Neural progenitor cell (in vitro differentiated cells): ENCODE results near the gene LDLRAD4. TPM values are rescaled to one million over a fixed set of nuclear protein-coding genes. Genes with fewer than 3 reads are reported as not detected.

Experiments
- DNase-seq: peaks from one replicate; pipeline ENCODE4 v3.0.0-alpha.2; 2016; ENCODE audit warnings: low spot score
- H2AFZ ChIP-seq: fragments of 200-600 bp; sonication (generic); replicated peaks from 2 replicates; pipeline ENCODE4 v1.6.1; 2016; ENCODE audit warnings: antibody characterized with exemption
- H3F3A ChIP-seq: fragments of 200-600 bp; sonication (generic); 2 replicates; pipeline ENCODE4 v1.6.1; 2016; ENCODE audit warnings: antibody characterized with exemption, low read depth
- H3K27ac ChIP-seq: fragments of 200-600 bp; sonication (generic); 2 replicates; pipeline ENCODE4 v1.5.1; 2016; ENCODE audit warnings: mild to moderate bottlenecking
- H3K27me3 ChIP-seq: fragments of 200-600 bp; sonication (generic); 2 replicates; pipeline ENCODE4 v1.6.1; 2016; ENCODE audit warnings: mild to moderate bottlenecking, moderate library complexity
- H3K36me3 ChIP-seq: fragments of 200-600 bp; sonication (generic); 2 replicates; pipeline ENCODE4 v1.5.1; 2016
- H3K4me1 ChIP-seq: fragments of 200-600 bp; sonication (generic); 2 replicates; pipeline ENCODE4 v1.6.1; 2016; ENCODE audit warnings: mixed run types
- H3K4me2 ChIP-seq: fragments of 200-600 bp; sonication (generic); 2 replicates; pipeline ENCODE4 v1.6.1; 2016
- H3K4me3 ChIP-seq: fragments of 200-600 bp; sonication (generic); 2 replicates; pipeline ENCODE4 v1.5.1; 2016
- H3K79me2 ChIP-seq: fragments of 200-600 bp; sonication (generic); 2 replicates; pipeline ENCODE4 v1.6.1; 2016; ENCODE audit warnings: low read depth
- H3K9ac ChIP-seq: fragments of 200-600 bp; sonication (generic); 2 replicates; pipeline ENCODE4 v1.6.1; 2016
- H3K9me3 ChIP-seq: fragments of 200-600 bp; sonication (generic); 2 replicates; pipeline ENCODE4 v1.5.1; 2016; ENCODE audit warnings: low read depth
- H4K20me1 ChIP-seq: fragments of 200-600 bp; sonication (generic); 2 replicates; pipeline ENCODE4 v1.6.1; 2016; ENCODE audit warnings: low read depth
- H3K27ac Mint-ChIP-seq: 3 replicates; pipeline ENCODE4 v1.8.0; 2021; ENCODE audit warnings: mixed read lengths
- H3K27me3 Mint-ChIP-seq: 2 replicates; pipeline ENCODE4 v1.8.0; 2022; ENCODE audit warnings: low read depth, mild to moderate bottlenecking, inconsistent platforms, moderate library complexity, mixed read lengths; ENCODE audit not compliant: insufficient read depth
- H3K36me3 Mint-ChIP-seq: 3 replicates; pipeline ENCODE4 v1.8.0; 2021; ENCODE audit warnings: mixed read lengths
- H3K4me1 Mint-ChIP-seq: 3 replicates; pipeline ENCODE4 v1.8.0; 2021; ENCODE audit warnings: mixed read lengths
- H3K4me3 Mint-ChIP-seq: 3 replicates; pipeline ENCODE4 v1.8.0; 2021; ENCODE audit warnings: mild to moderate bottlenecking, moderate library complexity, mixed read lengths
- H3K9me3 Mint-ChIP-seq: 3 replicates; pipeline ENCODE4 v1.8.0; 2020; ENCODE audit warnings: mixed read lengths
- EZH2 ChIP-seq: fragments of 200-600 bp; sonication (generic); IDR thresholded peaks from 2 replicates; pipeline ENCODE4 v1.6.1; 2017; ENCODE audit warnings: antibody characterized with exemption, mild to moderate bottlenecking, moderate library complexity
- EZH2phosphoT487 ChIP-seq: fragments of 200-600 bp; sonication (generic); IDR thresholded peaks from 2 replicates; pipeline ENCODE4 v1.6.1; 2017; ENCODE audit warnings: antibody characterized with exemption
- total RNA-seq: library from RNA; depleted of rRNA; stranded (reverse); fragments of >200 nt; gene quantifications from 2 replicates; pipeline ENCODE4 v1.2.3, GENCODE V29; 2015; ENCODE audit warnings: low replicate concordance
- TF ChIP-seq, protein P1 (sequence below): fragments of 200-600 bp; sonication (generic); IDR thresholded peaks from 2 replicates; pipeline ENCODE4 v1.5.1; 2017; ENCODE audit warnings: antibody characterized with exemption, mild to moderate bottlenecking

The LDLRAD4 gene
- total RNA-seq, 1 donor from 2014 or later: 0.65 TPM

DNA sequence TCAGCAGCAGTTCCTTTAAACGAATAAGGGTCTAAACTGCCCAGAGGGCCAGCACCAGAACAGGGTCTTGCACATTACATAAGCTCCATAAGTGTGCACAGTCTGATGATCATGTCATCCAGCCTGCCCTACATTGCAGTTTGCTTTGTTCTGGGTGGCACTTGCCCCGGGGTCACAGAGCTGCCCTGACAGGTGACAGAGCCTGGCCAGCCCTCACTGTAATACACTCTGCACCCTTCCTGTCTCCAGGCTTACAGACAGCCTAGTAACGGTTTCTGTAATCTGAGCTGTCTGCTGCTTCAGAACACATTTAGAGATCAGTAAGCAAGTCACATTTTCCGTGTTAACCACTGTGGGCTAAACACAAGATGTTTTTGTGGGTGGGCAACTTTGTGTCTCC is 294.5 kb downstream of the LDLRAD4 start:
- Histone ChIP-seq H2AFZ (no peak overlapping the region), H3K27me3 (no peaks in the 10 kb centered on the region), H3F3A (no peaks in the 10 kb centered on the region), H3K4me2 (no peak overlapping the region), H3K4me3 (no peak overlapping the region), H3K9ac (no peak overlapping the region), H4K20me1 (no peaks in the 10 kb centered on the region), H3K4me1 (no peaks in the 10 kb centered on the region), H3K9me3 (no peaks in the 10 kb centered on the region), H3K27ac (no peak overlapping the region), H3K79me2 (no peaks in the 10 kb centered on the region), H3K36me3 (no peaks in the 10 kb centered on the region)
- H3K4me1 Mint-ChIP-seq: peaks cover 6% of the 10 kb centered on the region
- peak; percentile 21 for DNase-seq
- peaks cover 12% of the 10 kb centered on the region for H3K9me3 Mint-ChIP-seq
- no peak overlapping the region for H3K4me3 Mint-ChIP-seq
- TF ChIP-seq, protein P1, sequence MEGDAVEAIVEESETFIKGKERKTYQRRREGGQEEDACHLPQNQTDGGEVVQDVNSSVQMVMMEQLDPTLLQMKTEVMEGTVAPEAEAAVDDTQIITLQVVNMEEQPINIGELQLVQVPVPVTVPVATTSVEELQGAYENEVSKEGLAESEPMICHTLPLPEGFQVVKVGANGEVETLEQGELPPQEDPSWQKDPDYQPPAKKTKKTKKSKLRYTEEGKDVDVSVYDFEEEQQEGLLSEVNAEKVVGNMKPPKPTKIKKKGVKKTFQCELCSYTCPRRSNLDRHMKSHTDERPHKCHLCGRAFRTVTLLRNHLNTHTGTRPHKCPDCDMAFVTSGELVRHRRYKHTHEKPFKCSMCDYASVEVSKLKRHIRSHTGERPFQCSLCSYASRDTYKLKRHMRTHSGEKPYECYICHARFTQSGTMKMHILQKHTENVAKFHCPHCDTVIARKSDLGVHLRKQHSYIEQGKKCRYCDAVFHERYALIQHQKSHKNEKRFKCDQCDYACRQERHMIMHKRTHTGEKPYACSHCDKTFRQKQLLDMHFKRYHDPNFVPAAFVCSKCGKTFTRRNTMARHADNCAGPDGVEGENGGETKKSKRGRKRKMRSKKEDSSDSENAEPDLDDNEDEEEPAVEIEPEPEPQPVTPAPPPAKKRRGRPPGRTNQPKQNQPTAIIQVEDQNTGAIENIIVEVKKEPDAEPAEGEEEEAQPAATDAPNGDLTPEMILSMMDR: no peak
- no peak for TF ChIP-seq EZH2phosphoT487
- no peak for TF ChIP-seq EZH2
- peaks cover 3% of the 10 kb centered on the region for H3K27me3 Mint-ChIP-seq
- no peak overlapping the region for H3K27ac Mint-ChIP-seq
- H3K36me3 Mint-ChIP-seq: peaks cover 4% of the 10 kb centered on the region

DNA sequence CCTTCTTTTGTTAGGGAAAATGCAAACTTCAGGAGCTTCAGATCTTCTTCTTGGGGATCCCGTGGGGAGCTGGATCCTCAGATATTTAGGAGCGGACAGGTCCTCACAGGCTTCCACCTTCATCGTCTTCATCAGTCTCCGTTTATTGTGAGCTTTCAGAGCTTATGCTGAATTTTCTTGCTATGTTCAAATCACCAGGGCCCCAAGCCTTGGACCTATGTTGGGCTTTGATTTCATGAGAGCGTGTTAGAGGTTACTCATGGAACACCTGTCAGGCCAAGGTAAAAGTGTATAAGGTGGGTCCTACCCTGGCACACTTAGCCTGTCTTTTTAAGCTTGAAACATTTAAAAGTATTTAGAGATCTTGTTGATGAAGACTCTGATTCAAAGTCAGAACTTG is 294.9 kb downstream of the LDLRAD4 start:
- Mint-ChIP-seq H3K4me1 (peaks cover 6% of the 10 kb centered on the region), H3K36me3 (peaks cover 4% of the 10 kb centered on the region), H3K4me3 (no peak overlapping the region), H3K27ac (no peak overlapping the region), H3K27me3 (peaks cover 3% of the 10 kb centered on the region), H3K9me3 (peaks cover 12% of the 10 kb centered on the region)
- Histone ChIP-seq H3K9ac (no peak overlapping the region), H3F3A (no peaks in the 10 kb centered on the region), H4K20me1 (no peaks in the 10 kb centered on the region), H2AFZ (no peak overlapping the region), H3K79me2 (no peaks in the 10 kb centered on the region), H3K9me3 (no peaks in the 10 kb centered on the region), H3K4me3 (no peak overlapping the region), H3K36me3 (no peaks in the 10 kb centered on the region), H3K4me2 (no peak overlapping the region), H3K4me1 (no peaks in the 10 kb centered on the region), H3K27ac (no peak overlapping the region), H3K27me3 (no peaks in the 10 kb centered on the region)
- no peak for DNase-seq
- no peak for TF ChIP-seq EZH2phosphoT487
- TF ChIP-seq EZH2: no peak
- TF ChIP-seq, protein P1: no peak

DNA sequence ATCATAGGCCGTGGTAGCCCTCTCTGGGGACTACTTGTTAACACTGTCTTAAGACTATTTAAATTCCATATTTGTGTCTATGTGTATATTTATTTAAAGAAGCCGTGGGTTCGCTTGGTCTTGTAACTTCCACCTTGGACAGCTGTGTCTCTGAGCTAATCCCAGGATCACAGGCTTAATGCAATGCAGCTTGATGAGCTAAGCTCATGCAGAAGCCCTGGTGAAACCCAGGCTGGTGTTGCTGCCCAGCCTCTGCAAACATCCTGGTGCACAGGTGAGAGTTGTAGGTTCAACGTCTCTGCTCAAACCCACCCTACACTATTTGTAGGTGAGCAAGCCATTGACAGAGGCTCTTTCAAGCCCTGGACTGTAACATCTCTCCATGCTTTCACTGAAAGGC is 296.0 kb downstream of the LDLRAD4 start:
- Histone ChIP-seq H3K36me3 (no peaks in the 10 kb centered on the region), H3K4me1 (no peaks in the 10 kb centered on the region), H3K9ac (no peak overlapping the region), H3K4me3 (no peak overlapping the region), H3K4me2 (no peak overlapping the region), H3F3A (no peaks in the 10 kb centered on the region), H3K27ac (no peak overlapping the region), H2AFZ (no peak overlapping the region), H4K20me1 (no peaks in the 10 kb centered on the region), H3K27me3 (no peaks in the 10 kb centered on the region), H3K9me3 (no peaks in the 10 kb centered on the region), H3K79me2 (no peaks in the 10 kb centered on the region)
- H3K9me3 Mint-ChIP-seq: peaks cover 8% of the 10 kb centered on the region
- H3K27me3 Mint-ChIP-seq: peaks cover 3% of the 10 kb centered on the region
- no peak for DNase-seq
- H3K27ac Mint-ChIP-seq: no peak overlapping the region
- H3K4me3 Mint-ChIP-seq: no peak overlapping the region
- H3K4me1 Mint-ChIP-seq: peaks cover 6% of the 10 kb centered on the region
- TF ChIP-seq EZH2 (no peak), EZH2phosphoT487 (no peak)
- TF ChIP-seq, protein P1: no peak
- H3K36me3 Mint-ChIP-seq: no peaks in the 10 kb centered on the region
